Kidney epithelial cell (primary cell): ENCODE results near the gene CD320. TPM values are rescaled to one million over a fixed set of nuclear protein-coding genes. Genes with fewer than 3 reads are reported as not detected.
"Not testable (repeated sequence)": the region's sequence is repeated elsewhere in the genome, so short reads cannot be mapped to it uniquely, and the experiment has no call there.

Source experiments
- DNase-seq: peaks from one replicate; pipeline ENCODE4 v3.0.0-alpha.2; 2010; ENCODE audit warnings: low read depth
- H3K27me3 ChIP-seq: 2 replicates; pipeline ENCODE4 v1.6.0; 2011; ENCODE audit warnings: low read length; ENCODE audit not compliant: control insufficient read depth, insufficient read depth
- H3K36me3 ChIP-seq: 2 replicates; pipeline ENCODE4 v1.5.1; 2011; ENCODE audit warnings: low read length; ENCODE audit not compliant: control insufficient read depth, insufficient read depth
- H3K4me3 ChIP-seq: 2 replicates; pipeline ENCODE4 v1.5.1; 2011; ENCODE audit warnings: low read depth, mild to moderate bottlenecking, control low read depth, low read length
- total RNA-seq: library from RNA; depleted of rRNA; stranded (reverse); fragments of >200 nt; gene quantifications from 2 replicates; pipeline ENCODE4 v1.2.3, GENCODE V29; 2015
- TF ChIP-seq, protein P1 (sequence below): IDR thresholded peaks from 2 replicates; pipeline ENCODE4 v1.5.1; 2011; ENCODE audit warnings: mild to moderate bottlenecking, moderate library complexity, low read length, control low read depth, inconsistent platforms; ENCODE audit not compliant: insufficient read depth, poor library complexity, severe bottlenecking

Gene CD320
- total RNA-seq, 1 donor from 2014 or later: 85.6 TPM

DNA sequence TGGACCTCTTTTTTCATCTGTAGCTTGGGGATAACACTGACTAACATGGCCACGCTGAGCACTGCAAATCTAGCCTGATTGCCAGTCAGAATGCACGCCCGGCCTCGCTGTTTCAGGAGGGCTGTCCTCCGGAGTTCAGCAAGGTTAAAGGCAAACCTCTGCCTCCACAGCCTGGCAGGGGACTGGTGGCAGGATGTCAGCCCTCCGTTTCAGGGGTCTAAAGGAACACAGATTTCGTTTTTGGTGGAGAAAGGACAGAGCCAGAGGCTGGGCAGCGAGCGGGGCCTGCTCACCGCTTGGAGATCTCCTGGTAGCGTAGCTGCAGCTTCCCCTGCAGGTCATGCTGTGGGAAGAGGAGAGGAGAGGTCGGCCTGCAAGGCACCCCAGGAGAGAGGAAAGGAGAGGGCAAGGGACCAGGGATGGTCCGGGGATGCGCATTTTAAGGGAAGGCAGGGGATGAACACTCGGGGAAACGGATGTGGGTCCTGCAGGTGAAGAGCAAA is 12.5 kb upstream of the CD320 start:
- no peak for DNase-seq
- H3K36me3 ChIP-seq: no peaks in the 10 kb centered on the region
- H3K27me3 ChIP-seq: no peaks in the 10 kb centered on the region
- TF ChIP-seq, protein P1, sequence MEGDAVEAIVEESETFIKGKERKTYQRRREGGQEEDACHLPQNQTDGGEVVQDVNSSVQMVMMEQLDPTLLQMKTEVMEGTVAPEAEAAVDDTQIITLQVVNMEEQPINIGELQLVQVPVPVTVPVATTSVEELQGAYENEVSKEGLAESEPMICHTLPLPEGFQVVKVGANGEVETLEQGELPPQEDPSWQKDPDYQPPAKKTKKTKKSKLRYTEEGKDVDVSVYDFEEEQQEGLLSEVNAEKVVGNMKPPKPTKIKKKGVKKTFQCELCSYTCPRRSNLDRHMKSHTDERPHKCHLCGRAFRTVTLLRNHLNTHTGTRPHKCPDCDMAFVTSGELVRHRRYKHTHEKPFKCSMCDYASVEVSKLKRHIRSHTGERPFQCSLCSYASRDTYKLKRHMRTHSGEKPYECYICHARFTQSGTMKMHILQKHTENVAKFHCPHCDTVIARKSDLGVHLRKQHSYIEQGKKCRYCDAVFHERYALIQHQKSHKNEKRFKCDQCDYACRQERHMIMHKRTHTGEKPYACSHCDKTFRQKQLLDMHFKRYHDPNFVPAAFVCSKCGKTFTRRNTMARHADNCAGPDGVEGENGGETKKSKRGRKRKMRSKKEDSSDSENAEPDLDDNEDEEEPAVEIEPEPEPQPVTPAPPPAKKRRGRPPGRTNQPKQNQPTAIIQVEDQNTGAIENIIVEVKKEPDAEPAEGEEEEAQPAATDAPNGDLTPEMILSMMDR: no peak
- peak overlapping the region; percentile 76 for H3K4me3 ChIP-seq

DNA sequence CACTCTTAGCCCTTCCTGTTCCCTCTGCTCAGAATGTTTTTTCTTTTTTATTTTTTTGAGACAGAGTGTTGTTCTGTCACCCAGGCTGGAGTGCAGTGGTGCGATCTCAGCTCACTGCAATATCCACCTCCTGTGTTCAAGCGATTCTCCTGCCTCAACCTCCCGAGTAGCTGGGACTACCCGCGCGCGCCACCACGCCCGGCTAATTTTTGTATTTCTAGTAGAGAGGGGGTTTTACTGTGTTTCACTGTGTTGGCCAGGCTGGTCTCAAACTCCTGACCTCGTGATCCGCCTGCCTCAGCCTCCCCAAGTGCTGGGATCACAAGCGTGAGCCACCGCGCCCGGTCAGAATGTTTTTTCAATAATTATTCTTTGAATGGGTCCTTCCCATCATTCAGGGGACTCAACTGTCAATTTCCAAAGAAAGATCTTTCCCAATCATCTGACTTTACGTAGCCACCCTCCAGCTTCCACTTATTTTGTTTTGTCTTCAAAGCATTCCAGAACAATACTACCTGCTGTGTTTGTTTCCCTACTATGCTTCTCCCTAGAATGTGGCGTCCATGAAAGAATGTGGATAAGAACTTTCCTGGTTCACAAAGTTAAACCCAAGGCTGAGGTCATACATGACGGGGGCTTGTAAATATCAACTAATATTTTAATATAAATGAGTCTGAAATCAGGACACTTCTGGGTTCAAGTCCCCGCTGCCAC is 11.8 kb upstream of the CD320 start:
- Histone ChIP-seq H3K36me3 (no peaks in the 10 kb centered on the region), H3K27me3 (no peaks in the 10 kb centered on the region), H3K4me3 (peak overlapping the region; percentile 76)
- TF ChIP-seq, protein P1: no peak
- no peak for DNase-seq

DNA sequence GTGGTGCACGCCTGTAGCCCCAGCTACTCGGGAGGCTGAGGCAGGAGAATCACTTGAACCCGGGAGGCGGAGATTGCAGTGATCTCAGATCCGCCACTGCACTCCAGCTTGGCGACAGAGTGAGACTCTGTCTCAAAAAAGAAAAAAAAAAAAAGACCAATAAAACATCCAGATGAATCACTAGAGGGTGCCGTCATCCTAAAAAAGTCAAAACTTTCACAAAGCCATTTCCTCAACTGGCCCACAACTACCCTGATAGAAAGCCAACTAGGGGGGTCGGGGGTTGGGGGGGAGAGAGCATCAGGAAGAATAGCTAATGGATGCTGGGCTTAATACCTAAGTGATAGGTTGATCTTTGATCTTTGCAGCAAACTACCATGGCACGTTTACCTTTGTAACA is 10.7 kb upstream of the CD320 start:
- H3K36me3 ChIP-seq, H3K27me3 ChIP-seq, DNase-seq, H3K4me3 ChIP-seq: not testable (repeated sequence)

DNA sequence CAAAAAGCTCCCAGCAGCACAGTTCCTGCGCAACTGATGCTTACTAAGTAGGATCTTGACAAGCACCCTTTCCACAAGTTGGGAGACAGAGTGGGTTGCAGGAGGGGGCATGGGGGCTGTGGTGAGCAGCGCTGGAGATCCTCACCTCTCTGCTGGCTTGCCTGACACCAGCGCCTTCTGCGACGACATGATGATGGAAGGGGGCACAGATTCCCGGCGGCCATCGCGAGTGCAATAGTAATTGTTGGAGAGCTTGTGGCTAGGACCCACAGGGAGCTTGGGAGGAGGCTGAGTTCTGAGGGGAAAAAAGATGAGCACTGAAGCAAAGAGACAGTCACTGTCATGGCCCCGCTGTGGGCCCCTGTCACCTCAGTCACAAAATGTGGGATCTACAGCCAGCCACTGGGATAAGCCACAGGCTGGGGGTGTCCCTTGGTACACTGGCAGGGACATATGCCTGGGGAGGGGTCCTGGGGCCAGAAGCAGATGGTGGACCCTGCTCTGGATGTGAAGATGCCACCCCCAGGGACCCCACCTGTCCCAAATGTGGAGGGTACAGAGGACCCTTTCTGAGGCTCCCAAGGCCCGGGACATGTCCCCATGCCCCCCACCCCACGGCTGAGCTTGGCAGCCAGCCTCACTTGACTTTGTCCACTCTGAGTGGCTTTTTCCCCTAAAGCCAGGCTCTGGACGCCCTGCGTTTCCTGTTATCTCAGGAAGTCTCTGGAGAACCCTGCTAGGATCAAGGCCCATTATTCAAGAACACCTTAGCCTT is 8.4 kb upstream of the CD320 start:
- H3K36me3 ChIP-seq: no peaks in the 10 kb centered on the region
- H3K4me3 ChIP-seq: no peak overlapping the region
- TF ChIP-seq, protein P1: no peak
- no peak for DNase-seq
- no peaks in the 10 kb centered on the region for H3K27me3 ChIP-seq

DNA sequence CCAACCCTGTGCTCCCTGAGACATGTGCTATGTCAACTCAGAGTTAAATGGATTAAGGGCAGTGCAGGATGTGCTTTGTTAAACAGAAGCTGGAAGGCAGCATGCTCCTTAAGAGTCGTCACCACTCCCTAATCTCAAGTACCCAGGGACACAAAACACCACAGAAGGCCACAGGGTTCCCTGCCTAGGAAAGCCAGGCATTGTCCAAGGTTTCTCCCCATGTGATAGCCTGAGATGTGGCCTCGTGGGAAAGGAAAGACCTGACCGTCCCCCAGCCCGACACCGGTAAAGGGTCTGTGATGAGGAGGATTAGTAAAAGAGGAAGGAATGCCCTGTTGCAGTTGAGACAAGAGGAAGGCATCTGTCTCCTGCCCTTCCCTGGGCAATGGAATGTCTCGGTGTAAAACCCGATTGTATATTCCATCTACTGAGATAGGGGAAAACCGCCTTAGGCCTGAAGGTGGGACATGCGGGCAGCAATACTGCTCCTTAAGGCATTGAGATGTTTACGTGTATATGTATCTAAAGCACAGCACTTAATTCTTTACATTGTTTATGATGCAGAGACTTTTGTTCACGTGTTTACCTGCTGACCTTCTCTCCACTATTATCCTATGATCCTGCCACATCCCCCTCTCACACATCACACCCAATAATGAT is 7.0 kb upstream of the CD320 start:
- not testable (repeated sequence) for H3K27me3 ChIP-seq, H3K36me3 ChIP-seq, H3K4me3 ChIP-seq, DNase-seq

DNA sequence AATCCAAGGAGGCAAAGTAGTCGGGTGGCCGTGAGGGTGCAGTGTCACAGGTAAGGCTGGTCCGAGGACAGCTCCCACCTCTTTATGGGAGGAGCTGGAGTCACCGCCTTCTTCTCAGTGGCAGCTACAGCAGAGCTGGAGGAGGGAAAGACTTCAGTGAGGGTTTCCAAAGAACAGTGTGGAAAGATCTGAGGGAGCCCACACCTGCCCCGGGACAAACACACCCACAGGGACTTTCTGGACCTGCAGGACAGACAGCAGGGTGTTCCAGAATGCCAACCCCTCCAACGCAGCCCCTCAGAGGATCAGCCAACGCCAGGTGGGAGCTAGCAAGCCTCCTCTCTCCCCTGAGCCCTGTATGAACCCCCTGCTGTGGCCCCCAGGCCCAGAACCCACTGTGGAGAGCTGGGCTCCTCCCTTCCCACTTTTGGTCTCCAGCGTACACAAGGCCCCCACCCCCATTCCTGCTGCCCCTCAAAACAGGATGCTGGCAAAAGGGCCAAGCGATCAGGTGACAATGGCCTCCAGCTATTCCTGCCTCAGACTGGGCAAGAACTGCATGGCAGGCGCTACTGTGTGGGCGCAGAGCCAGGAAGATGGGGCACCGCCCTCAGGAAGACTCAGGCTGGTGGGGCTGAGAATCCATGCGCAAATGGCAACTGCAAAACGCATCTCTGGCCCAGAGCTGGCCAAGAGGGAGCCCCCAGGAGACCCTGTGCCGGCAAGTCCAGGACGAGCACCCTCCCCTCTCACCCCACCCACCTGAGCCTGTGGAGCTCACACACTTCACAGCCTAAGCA is 3.5 kb upstream of the CD320 start:
- H3K36me3 ChIP-seq: no peaks in the 10 kb centered on the region
- H3K4me3 ChIP-seq: no peak overlapping the region
- TF ChIP-seq, protein P1: no peak
- no peaks in the 10 kb centered on the region for H3K27me3 ChIP-seq
- no peak for DNase-seq
